Upper lobe of left lung (tissue), 4 donors: ENCODE results near the gene AKAP8L.

Experiments
- CTCF ChIP-seq, 6 experiments: fragments of 450-650 bp in 4 of 6; fragments of 200-600 bp in 2 of 6; sonication (generic) in 2 of 6; IDR thresholded peaks; one replicate each; pipeline ENCODE4 v1.5.1; 2016 to 2019; ENCODE audit warnings: antibody characterized with exemption in 6 of 6
- POLR2A ChIP-seq, 4 donors: fragments of 450-650 bp; IDR thresholded peaks; one replicate each; pipeline ENCODE4 v1.5.1; 2016 to 2017; ENCODE audit warnings: antibody characterized with exemption in 4 of 4, mild to moderate bottlenecking in 2 of 4

GRCh38 chr19:15453906-15454860 is 35.4 kb upstream of the AKAP8L start:
- TF ChIP-seq CTCF (IDR thresholded peaks at IDR 0.05): no peak
- TF ChIP-seq POLR2A (IDR thresholded peaks at IDR 0.05): no peak
